ENCODE data around the gene NXPH2. TPM values are rescaled to one million over a fixed set of nuclear protein-coding genes. Genes with fewer than 3 reads are reported as not detected.

NXPH2 gene
- not detected in 2 replicates for total RNA-seq

- no peak for DNase-seq (ENCODE audit: extremely low read depth, low read depth, low spot score)
These were observed at the start of gene NXPH2 for GRCh38 chr2:138779781-138780445. Gene NXPH2 (minus strand): TSS chr2:138780390. CDS start chr2:138780241, 149 bp downstream.

GRCh38 chr2:138829326-138829919 lies 49.2 kb upstream of the NXPH2 start:
- no peak for DNase-seq (ENCODE audit: extremely low read depth, low read depth, low spot score)

GRCh38 chr2:138827426-138828054 lies 47.4 kb upstream of the NXPH2 start:
- peak; percentile 51 for DNase-seq (ENCODE audit: extremely low read depth, low read depth, low spot score)

- DNase-seq (ENCODE audit: extremely low read depth, low read depth, low spot score) = no peak
These were observed 43.5 kb upstream of the NXPH2 start for GRCh38 chr2:138823666-138824065.

GRCh38 chr2:138819964-138820363 lies 39.8 kb upstream of the NXPH2 start:
- no peak for DNase-seq (ENCODE audit: extremely low read depth, low read depth, low spot score)

- no peak for DNase-seq (ENCODE audit: extremely low read depth, low read depth, low spot score)
These were observed 38.4 kb upstream of the NXPH2 start for GRCh38 chr2:138818556-138818955.

- DNase-seq (ENCODE audit: extremely low read depth, low read depth, low spot score) = no peak
These were observed 34.1 kb upstream of the NXPH2 start for GRCh38 chr2:138814123-138814898.

GRCh38 chr2:138811431-138811830 lies 31.2 kb upstream of the NXPH2 start:
- DNase-seq (ENCODE audit: extremely low read depth, low read depth, low spot score) = no peak

- DNase-seq (ENCODE audit: extremely low read depth, low read depth, low spot score) = no peak
These were observed 14.5 kb upstream of the NXPH2 start for GRCh38 chr2:138794724-138795123.

- peak; percentile 7 for DNase-seq (ENCODE audit: extremely low read depth, low read depth, low spot score)
These were observed 7.0 kb upstream of the NXPH2 start for GRCh38 chr2:138787053-138787666.

GRCh38 chr2:138782383-138782782 lies 2.2 kb upstream of the NXPH2 start:
- no peak for DNase-seq (ENCODE audit: extremely low read depth, low read depth, low spot score)

GRCh38 chr2:138780908-138781307 lies 718 bp upstream of the NXPH2 start:
- DNase-seq (ENCODE audit: extremely low read depth, low read depth, low spot score) = no peak

- DNase-seq (ENCODE audit: extremely low read depth, low read depth, low spot score) = no peak
These were observed 273 bp upstream of the NXPH2 start for GRCh38 chr2:138780446-138780880.

GRCh38 chr2:138779406-138779780 lies 797 bp downstream of the NXPH2 start:
- no peak for DNase-seq (ENCODE audit: extremely low read depth, low read depth, low spot score)

GRCh38 chr2:138777996-138778395 lies 2.2 kb downstream of the NXPH2 start:
- DNase-seq (ENCODE audit: extremely low read depth, low read depth, low spot score) = no peak

GRCh38 chr2:138775736-138776135 lies 4.5 kb downstream of the NXPH2 start:
- no peak for DNase-seq (ENCODE audit: extremely low read depth, low read depth, low spot score)

- DNase-seq (ENCODE audit: extremely low read depth, low read depth, low spot score) = no peak
These were observed 8.7 kb downstream of the NXPH2 start for GRCh38 chr2:138771534-138771933.

- no peak for DNase-seq (ENCODE audit: extremely low read depth, low read depth, low spot score)
These were observed 13.1 kb downstream of the NXPH2 start for GRCh38 chr2:138767101-138767500.

GRCh38 chr2:138766464-138766863 lies 13.7 kb downstream of the NXPH2 start:
- no peak for DNase-seq (ENCODE audit: extremely low read depth, low read depth, low spot score)

GRCh38 chr2:138763971-138764370 lies 16.2 kb downstream of the NXPH2 start:
- DNase-seq (ENCODE audit: extremely low read depth, low read depth, low spot score) = no peak

GRCh38 chr2:138762533-138762932 lies 17.7 kb downstream of the NXPH2 start:
- no peak for DNase-seq (ENCODE audit: extremely low read depth, low read depth, low spot score)
